DOHH2 (cell line): Measurements from ENCODE around the gene DERL2.

Experiments used
- H3F3A ChIP-seq: fragments of 200-600 bp; sonication (generic), shearing (Covaris generic); 2 replicates; pipeline ENCODE4 v1.6.0; 2016; ENCODE audit warnings: antibody characterized with exemption, mild to moderate bottlenecking; ENCODE audit not compliant: control insufficient read depth, insufficient read depth
- H3K27ac ChIP-seq: fragments of 200-600 bp; sonication (generic); 2 replicates; pipeline ENCODE4 v1.5.1; 2014; ENCODE audit warnings: low read depth, mild to moderate bottlenecking, low read length, moderate library complexity
- H3K27me3 ChIP-seq: fragments of 200-600 bp; sonication (generic); 2 replicates; pipeline ENCODE4 v1.6.1; 2014; ENCODE audit warnings: mild to moderate bottlenecking, low read length, mixed read lengths; ENCODE audit not compliant: control insufficient read depth
- H3K36me3 ChIP-seq: fragments of 200-600 bp; sonication (generic); 2 replicates; pipeline ENCODE4 v1.6.1; 2014; ENCODE audit warnings: mild to moderate bottlenecking, low read length, moderate library complexity, mixed read lengths; ENCODE audit not compliant: control insufficient read depth
- H3K4me1 ChIP-seq: fragments of 200-600 bp; sonication (generic); 2 replicates; pipeline ENCODE4 v1.6.1; 2014; ENCODE audit warnings: mild to moderate bottlenecking, low read length, mixed read lengths; ENCODE audit not compliant: control insufficient read depth
- H3K4me2 ChIP-seq: fragments of 200-600 bp; sonication (generic); 2 replicates; pipeline ENCODE4 v1.6.0; 2014; ENCODE audit warnings: mild to moderate bottlenecking, low read length, moderate library complexity
- H3K4me3 ChIP-seq: fragments of 200-600 bp; sonication (generic); 2 replicates; pipeline ENCODE4 v1.5.1; 2014; ENCODE audit warnings: mild to moderate bottlenecking, low read length, mixed read lengths
- H3K79me2 ChIP-seq: fragments of 200-600 bp; sonication (generic); 2 replicates; pipeline ENCODE4 v1.6.1; 2014; ENCODE audit warnings: mild to moderate bottlenecking, low read length, mixed read lengths; ENCODE audit not compliant: control insufficient read depth
- H3K9me2 ChIP-seq: fragments of 200-600 bp; sonication (generic); replicated peaks from 2 replicates; pipeline ENCODE4 v1.6.1; 2014; ENCODE audit warnings: mild to moderate bottlenecking, low read length, mixed read lengths; ENCODE audit not compliant: control insufficient read depth
- H3K9me3 ChIP-seq: fragments of 200-600 bp; sonication (generic); 2 replicates; pipeline ENCODE4 v1.6.1; 2014; ENCODE audit warnings: antibody characterized with exemption, low read length, mixed read lengths; ENCODE audit not compliant: control insufficient read depth, insufficient read depth
- H4K20me1 ChIP-seq: fragments of 200-600 bp; sonication (generic); 2 replicates; pipeline ENCODE4 v1.6.0; 2014; ENCODE audit warnings: low read depth, mild to moderate bottlenecking, antibody characterized with exemption, low read length, moderate library complexity; ENCODE audit not compliant: control insufficient read depth, insufficient read depth
- EZH2phosphoT487 ChIP-seq: fragments of 200-600 bp; sonication (generic); IDR thresholded peaks from 2 replicates; pipeline ENCODE4 v1.6.1; 2017; ENCODE audit warnings: borderline replicate concordance, mild to moderate bottlenecking, antibody characterized with exemption, low read length, moderate library complexity, mixed read lengths
- TF ChIP-seq, protein P1 (sequence below): fragments of 200-600 bp; sonication (generic); IDR thresholded peaks from one replicate; pipeline ENCODE4 v1.5.1; 2014; ENCODE audit warnings: antibody characterized with exemption, mild to moderate bottlenecking, low read depth, low read length; ENCODE audit not compliant: poor library complexity, severe bottlenecking

Gene DERL2

DNA sequence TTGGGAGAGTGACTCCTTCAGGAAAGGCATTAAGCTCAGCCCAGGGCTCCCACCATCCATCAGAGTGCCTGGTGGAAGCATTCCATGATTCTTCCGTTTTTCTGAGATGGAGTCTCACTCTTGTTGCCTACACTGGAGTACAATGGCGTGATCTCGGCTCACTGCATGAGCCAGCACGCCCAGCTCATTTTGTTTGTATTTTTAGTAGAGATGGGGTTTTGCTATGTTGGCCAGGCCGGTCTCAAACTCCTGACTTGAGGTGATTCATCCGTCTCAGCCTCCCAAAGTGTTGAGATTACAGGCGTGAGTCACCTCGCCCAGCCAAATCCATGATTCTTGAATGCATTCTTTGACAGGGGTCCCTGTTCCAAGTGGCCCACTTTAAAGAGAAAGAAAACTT, 23.5 kb upstream of the DERL2 start:
- Histone ChIP-seq H3K27ac (no peak overlapping the region), H3K4me1 (no peaks in the 10 kb centered on the region), H4K20me1 (no peaks in the 10 kb centered on the region), H3K36me3 (no peaks in the 10 kb centered on the region), H3K9me2 (no peaks in the 10 kb centered on the region), H3K4me2 (no peak overlapping the region), H3K9me3 (no peaks in the 10 kb centered on the region), H3K79me2 (no peaks in the 10 kb centered on the region), H3K27me3 (no peaks in the 10 kb centered on the region), H3F3A (no peaks in the 10 kb centered on the region), H3K4me3 (no peak overlapping the region)
- TF ChIP-seq EZH2phosphoT487: no peak
- TF ChIP-seq, protein P1, sequence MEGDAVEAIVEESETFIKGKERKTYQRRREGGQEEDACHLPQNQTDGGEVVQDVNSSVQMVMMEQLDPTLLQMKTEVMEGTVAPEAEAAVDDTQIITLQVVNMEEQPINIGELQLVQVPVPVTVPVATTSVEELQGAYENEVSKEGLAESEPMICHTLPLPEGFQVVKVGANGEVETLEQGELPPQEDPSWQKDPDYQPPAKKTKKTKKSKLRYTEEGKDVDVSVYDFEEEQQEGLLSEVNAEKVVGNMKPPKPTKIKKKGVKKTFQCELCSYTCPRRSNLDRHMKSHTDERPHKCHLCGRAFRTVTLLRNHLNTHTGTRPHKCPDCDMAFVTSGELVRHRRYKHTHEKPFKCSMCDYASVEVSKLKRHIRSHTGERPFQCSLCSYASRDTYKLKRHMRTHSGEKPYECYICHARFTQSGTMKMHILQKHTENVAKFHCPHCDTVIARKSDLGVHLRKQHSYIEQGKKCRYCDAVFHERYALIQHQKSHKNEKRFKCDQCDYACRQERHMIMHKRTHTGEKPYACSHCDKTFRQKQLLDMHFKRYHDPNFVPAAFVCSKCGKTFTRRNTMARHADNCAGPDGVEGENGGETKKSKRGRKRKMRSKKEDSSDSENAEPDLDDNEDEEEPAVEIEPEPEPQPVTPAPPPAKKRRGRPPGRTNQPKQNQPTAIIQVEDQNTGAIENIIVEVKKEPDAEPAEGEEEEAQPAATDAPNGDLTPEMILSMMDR: no peak

DNA sequence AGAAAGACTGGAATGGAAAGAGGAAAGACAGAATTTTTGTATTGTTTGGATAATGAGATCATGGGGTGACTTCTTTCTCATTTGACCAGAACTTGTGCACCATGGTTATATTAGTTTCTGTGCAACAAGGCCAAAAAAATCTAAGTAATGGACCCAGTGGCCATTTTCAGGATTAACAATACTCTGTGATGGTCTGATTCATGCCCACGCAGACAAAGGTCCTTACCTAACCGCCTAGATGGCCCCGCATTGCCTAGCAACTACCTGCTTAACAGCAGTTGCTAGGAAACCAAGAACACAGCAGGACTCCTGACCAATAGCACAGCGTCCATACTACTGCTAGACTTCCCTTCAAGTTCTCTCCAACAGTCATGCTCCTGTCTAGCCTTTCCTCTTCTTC, 22.8 kb upstream of the DERL2 start:
- Histone ChIP-seq H3K4me2 (no peak overlapping the region), H3K27ac (no peak overlapping the region), H3K79me2 (no peaks in the 10 kb centered on the region), H3K4me1 (no peaks in the 10 kb centered on the region), H3K27me3 (no peaks in the 10 kb centered on the region), H3K4me3 (no peak overlapping the region), H3K9me3 (no peaks in the 10 kb centered on the region), H3F3A (no peaks in the 10 kb centered on the region), H4K20me1 (no peaks in the 10 kb centered on the region), H3K9me2 (no peaks in the 10 kb centered on the region), H3K36me3 (no peaks in the 10 kb centered on the region)
- TF ChIP-seq, protein P1: no peak
- TF ChIP-seq EZH2phosphoT487: no peak

DNA sequence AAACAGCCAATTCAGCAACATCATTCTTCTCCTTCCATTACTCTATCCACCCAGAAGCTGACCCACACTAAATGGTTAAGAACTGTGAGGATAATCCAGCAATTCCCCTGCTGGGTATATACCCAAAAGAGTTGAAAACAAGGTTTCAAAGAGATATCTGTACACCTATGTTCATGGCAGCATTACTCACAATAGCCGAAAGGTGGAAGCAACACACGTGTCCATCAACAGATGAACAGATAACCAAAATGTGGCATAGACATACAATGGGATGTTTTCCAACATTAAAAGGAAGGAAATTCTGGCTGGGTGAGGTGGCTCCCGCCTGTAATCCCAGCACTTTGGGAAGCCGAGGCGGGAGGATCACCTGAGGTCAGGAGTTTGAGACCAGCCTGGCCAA, 20.3 kb upstream of the DERL2 start:
- no peaks in the 10 kb centered on the region for H3K9me3 ChIP-seq

More for the DNA sequence above, 20.3 kb upstream of the DERL2 start:
- H3K4me3 ChIP-seq: no peak overlapping the region
- peaks cover 13% of the 10 kb centered on the region for H3K27me3 ChIP-seq
- H4K20me1 ChIP-seq: no peaks in the 10 kb centered on the region
- H3K9me2 ChIP-seq: no peaks in the 10 kb centered on the region
- no peaks in the 10 kb centered on the region for H3K36me3 ChIP-seq
- H3K4me2 ChIP-seq: no peak overlapping the region
- H3K4me1 ChIP-seq: peaks cover under 1% of the 10 kb centered on the region; the same call in 1 of the 2 replicates
- no peaks in the 10 kb centered on the region for H3K79me2 ChIP-seq
- H3F3A ChIP-seq: no peaks in the 10 kb centered on the region
- TF ChIP-seq, protein P1: no peak
- TF ChIP-seq EZH2phosphoT487: no peak
- H3K27ac ChIP-seq: no peak overlapping the region
